ENCODE data around the gene SLC1A2.
A peak's percentile ranks its signal among the peaks of the same experiment; 100 is the strongest.

The SLC1A2 gene

GRCh38 chr11:35293699-35294098 is 125.7 kb downstream of the SLC1A2 start:
- no peak for DNase-seq

DNA sequence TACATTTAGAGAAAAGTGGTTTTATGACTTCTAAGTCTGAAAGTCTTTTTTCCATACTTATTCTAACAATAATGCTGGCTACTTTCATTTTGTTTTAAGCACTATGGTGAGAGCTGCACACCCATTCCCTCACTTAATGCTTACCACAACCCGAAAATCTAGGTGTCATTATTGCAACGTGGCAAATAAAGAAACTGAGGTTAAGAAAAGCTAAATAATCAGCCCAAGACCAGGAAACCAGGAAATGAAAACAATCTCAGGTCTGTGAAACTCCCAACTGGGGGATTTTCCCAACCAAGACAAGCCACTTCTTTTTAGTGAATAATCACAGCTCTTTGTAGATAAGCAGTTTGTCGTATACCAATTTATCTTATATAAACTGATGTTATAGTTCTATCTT is 126.3 kb downstream of the SLC1A2 start:
- DNase-seq: no peak

- no peak for DNase-seq
Observed at GRCh38 chr11:35292279-35292678, 127.1 kb downstream of the SLC1A2 start.

DNA sequence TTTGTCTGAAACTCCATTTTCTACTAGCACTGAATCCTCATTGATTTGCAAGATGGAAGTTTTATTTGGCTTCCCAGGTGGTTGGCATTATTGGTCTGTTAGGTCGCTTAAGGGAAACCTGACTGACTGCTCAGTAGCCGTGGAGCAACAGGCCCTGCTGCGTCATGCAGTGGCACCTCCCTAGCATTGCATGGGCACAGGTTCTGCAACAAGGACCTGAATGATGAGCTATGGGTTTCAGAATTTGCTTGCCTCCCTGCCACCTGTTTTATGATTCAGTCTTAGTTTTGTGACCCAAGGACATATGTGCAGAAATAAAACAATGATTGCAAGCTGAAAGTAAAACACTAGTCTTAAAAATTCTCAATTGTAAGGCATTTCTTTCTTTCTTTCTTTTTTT is 128.5 kb downstream of the SLC1A2 start:
- no peak for DNase-seq

GRCh38 chr11:35289821-35290220 is 129.5 kb downstream of the SLC1A2 start:
- DNase-seq: no peak

DNA sequence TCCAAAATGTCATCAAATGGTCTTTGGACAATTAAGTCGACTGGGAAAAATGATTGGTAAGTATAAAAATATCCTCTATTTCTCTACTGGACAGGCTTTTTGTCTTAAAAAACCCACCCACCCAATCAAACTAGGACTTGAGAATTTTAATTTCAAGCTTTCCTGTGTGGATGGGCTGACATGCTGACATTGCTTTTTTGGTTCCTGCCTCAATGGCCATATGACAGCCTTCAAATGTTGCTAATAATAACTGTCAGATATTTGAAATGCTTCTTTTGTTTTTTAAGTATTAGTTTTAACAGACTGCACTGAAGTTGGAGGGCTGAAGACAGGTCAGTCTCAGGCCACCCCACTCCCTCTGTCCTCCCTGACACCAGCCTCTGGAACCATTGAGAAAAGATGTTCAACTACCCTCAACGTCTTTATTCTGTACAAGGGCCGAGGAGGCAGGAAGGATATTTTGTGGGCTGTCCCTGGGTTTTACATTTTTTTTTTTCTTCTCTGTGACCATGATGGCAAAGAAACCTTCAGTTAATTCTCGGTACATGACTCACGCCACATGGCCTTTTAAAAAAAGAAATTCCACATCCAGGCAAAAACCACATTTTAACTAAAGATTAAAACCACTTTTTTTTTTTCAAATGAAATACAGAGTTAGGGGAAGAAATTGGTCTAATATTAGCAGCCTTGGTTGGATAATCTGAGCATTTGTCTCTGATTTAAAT is 130.4 kb downstream of the SLC1A2 start:
- DNase-seq: no peak

DNA sequence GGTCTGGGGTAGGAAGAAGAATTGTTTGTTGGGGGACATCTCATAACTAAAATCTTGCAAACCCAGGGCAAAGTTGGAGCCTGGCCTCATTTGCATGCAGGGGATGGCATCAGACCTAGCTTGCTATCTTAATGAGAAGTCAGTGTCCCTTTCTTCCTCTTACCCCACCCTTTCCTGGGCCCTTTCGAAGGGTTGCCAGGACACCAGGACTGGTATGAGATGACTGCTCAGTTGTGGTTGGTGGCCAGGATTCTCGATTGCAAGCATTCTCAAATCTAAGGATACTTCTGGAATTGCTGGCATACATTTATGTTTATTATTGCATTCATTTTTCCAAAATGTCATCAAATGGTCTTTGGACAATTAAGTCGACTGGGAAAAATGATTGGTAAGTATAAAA is 131.0 kb downstream of the SLC1A2 start:
- no peak for DNase-seq

GRCh38 chr11:35287344-35287890 is 131.9 kb downstream of the SLC1A2 start:
- no peak for DNase-seq

DNA sequence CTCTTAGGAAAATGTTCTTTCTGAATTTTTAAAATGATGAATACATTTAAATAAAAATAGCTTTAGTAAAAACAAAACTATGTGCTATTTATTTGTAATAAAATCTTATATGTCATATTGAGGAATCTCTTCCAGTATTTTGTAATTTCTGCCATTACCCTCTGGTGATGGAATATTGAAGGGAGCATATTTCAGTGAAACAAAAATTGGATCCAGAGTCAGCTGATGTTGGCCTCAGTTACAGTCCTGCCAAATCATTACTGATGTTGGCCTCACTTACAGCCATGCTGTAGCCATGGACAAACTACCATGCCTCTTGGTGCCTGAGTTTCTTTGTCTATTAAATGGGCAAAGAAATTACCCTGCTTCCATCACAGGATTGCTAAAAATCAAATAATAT is 133.2 kb downstream of the SLC1A2 start:
- no peak for DNase-seq

DNA sequence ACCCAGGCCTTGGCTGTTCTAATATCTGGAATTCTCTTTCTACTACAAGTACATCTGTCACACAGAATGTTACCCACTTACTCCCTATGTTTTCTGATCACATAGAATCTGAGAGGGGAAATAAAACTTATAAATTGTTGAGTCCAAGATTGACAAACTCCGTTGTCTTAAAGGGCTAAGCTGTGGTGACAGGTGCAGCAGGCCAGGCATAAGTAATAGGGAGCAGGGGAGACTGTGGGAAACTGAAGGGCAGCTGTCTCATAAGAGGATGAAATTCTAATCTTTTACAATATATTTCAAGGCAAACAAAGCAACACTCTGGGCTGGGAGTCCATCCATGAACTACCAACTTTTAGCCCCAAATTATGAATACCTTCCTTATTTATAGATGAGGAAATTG is 133.9 kb downstream of the SLC1A2 start:
- DNase-seq: no peak

- no peak for DNase-seq
Observed at GRCh38 chr11:35282221-35282882, 137.0 kb downstream of the SLC1A2 start.

- no peak for DNase-seq
Observed at GRCh38 chr11:35281169-35281688, 138.1 kb downstream of the SLC1A2 start.

- DNase-seq: no peak
Observed at GRCh38 chr11:35280727-35281126, 138.6 kb downstream of the SLC1A2 start.

- no peak for DNase-seq
Observed at GRCh38 chr11:35277827-35278226, 141.5 kb downstream of the SLC1A2 start.

- DNase-seq: peak in 1 of 2 experiments; percentile 43
Observed at GRCh38 chr11:35276396-35277145, 142.8 kb downstream of the SLC1A2 start.

DNA sequence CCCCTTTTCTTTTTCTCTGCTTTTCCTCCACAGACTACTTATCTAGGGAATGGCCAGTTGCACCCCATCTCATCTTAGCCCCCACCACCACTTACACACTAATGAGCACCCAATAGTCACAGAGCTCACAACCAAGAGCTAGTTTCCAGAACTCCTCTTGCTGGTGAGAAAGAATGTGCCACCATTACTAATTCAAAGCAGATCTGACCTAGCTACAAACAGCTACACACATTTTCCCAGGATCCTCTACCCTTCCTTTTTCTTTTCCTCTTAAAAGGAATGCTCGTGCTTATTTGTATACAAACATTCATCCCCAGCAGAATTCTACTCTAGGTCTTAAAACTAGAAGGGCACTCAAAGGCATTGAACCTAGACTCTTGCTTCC is 143.6 kb downstream of the SLC1A2 start:
- no peak for DNase-seq

DNA sequence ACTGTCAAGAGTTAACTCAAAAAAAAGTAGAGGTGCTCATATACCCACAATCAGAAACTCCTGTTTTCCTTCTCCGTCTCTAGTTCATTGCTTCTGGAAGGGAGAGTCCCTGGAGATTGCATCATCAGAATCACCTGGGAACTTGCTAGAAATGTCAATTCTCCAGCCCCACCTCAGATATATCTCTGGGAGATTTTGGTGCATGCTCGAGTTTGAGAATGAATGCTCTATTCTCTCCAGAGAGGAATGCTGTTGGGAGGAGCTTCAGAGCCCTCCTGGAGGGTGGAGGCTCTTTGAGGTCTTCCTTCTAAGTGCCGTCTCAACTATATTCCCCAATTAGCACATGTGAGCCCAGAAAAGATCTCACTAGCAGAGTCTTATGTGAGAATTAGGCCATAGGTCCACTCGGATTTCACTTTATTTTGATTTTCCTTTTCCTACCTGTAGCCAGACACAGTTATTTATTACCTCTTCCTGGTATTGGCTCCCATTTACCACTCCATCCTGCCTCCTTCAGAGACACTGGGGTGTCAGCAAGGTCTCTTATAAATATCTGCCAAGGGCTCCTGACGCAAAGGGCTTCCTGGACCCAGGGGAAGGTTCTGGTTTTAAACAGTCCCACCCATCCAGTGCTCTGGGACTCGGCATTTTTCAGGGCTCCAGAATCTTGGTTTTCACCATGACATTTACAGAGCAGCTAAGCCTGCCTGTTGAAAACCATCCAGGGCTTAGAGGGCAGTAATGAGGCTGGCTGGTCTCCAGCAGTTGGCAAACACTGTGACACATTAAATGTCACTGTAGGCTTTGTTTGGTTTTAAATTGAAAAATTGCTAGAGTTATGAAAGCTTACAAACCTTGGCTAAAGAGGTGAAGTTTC is 144.2 kb downstream of the SLC1A2 start:
- no peak for DNase-seq

- peak; percentile 71 to 73 for DNase-seq
Observed at GRCh38 chr11:35272391-35272902, 146.9 kb downstream of the SLC1A2 start.

DNA sequence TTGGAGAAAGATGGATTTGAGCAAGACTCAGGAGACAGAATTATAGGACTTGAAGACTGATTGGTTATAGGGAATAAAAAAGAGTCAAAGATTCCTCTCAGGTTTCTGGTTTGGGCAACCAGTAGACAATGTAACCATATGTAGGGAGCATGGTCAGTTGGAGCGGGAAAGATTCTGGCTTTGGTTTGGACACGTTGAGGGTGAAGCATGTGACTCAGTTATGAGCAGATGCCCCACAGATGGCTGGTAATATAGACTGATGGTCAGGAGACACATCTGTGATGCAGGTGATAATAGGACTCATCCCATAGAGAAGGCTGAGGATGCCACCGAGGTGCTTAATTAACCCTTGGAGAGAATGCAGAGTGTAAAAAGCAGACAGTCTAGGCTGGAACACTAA is 148.3 kb downstream of the SLC1A2 start:
- DNase-seq: no peak

- no peak for DNase-seq
Observed at GRCh38 chr11:35270342-35270741, 149.0 kb downstream of the SLC1A2 start.

DNA sequence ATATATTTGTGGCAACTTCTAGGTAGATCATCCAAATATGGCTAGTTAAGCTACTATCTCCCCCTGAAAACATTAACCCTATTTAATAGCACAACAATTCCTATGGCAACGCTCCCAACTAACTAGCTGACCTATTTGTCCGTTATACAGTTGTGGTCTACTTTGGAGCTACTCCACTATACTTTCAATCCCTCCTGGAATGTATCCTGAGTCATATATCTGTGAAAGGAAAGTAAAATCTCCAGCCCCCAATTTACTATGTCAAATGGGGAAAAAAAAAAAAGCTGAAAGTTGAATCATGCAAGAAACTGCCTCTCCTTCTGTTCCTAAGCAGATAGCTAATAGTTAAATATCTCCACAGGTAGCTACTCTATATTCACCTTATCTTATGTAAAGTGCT is 151.9 kb downstream of the SLC1A2 start:
- DNase-seq: no peak

GRCh38 chr11:35265755-35266454 is 153.5 kb downstream of the SLC1A2 start:
- DNase-seq: no peak
